NB4 (cell line): ENCODE results near the gene ZSWIM5.
"Not testable (repeated sequence)": the region's sequence is repeated elsewhere in the genome, so short reads cannot be mapped to it uniquely, and the experiment has no call there.

Experiments
- DNase-seq: peaks from one replicate; pipeline ENCODE4 v3.0.0; 2010; ENCODE audit warnings: low read depth
- H3K4me3 ChIP-seq: one replicate; pipeline ENCODE4 v1.5.1; 2011; ENCODE audit warnings: mild to moderate bottlenecking, low read depth, low read length, moderate library complexity
- CTCF ChIP-seq: IDR thresholded peaks from one replicate; pipeline ENCODE4 v1.5.1; 2012; ENCODE audit warnings: low read depth, low read length
- MAX ChIP-seq: IDR thresholded peaks from 2 replicates; pipeline ENCODE4 v1.6.1; 2011; ENCODE audit warnings: low read depth, low read length
- MYC ChIP-seq: IDR thresholded peaks from 2 replicates; pipeline ENCODE4 v1.6.1; 2011; ENCODE audit warnings: low read depth, low read length
- POLR2A ChIP-seq: IDR thresholded peaks from 2 replicates; pipeline ENCODE4 v1.6.1; 2011; ENCODE audit warnings: mild to moderate bottlenecking; ENCODE audit not compliant: insufficient read length; ENCODE audit errors: extremely low read depth

ZSWIM5 gene

GRCh38 chr1:45107782-45108181 lies 98.6 kb downstream of the ZSWIM5 start:
- no peak overlapping the region for H3K4me3 ChIP-seq
- no peak for DNase-seq
- TF ChIP-seq POLR2A, result no peak
- no peak for TF ChIP-seq MAX
- no peak for TF ChIP-seq MYC
- TF ChIP-seq CTCF, result no peak

GRCh38 chr1:45106864-45107263 lies 99.5 kb downstream of the ZSWIM5 start:
- H3K4me3 ChIP-seq, DNase-seq: not testable (repeated sequence)

GRCh38 chr1:45106156-45106545 lies 100.3 kb downstream of the ZSWIM5 start:
- not testable (repeated sequence) for DNase-seq, H3K4me3 ChIP-seq

- DNase-seq, H3K4me3 ChIP-seq: not testable (repeated sequence)
These were observed 100.8 kb downstream of the ZSWIM5 start for GRCh38 chr1:45105486-45106155.

- TF ChIP-seq CTCF (no peak), MAX (no peak), MYC (no peak), POLR2A (no peak)
- DNase-seq, result no peak
- no peak overlapping the region for H3K4me3 ChIP-seq
These were observed 102.9 kb downstream of the ZSWIM5 start for GRCh38 chr1:45103534-45103933.

- DNase-seq, result no peak
- H3K4me3 ChIP-seq, result no peak overlapping the region
- no peak for TF ChIP-seq POLR2A
- TF ChIP-seq MAX, result no peak
- TF ChIP-seq CTCF, result no peak
- no peak for TF ChIP-seq MYC
These were observed 104.5 kb downstream of the ZSWIM5 start for GRCh38 chr1:45101947-45102346.

GRCh38 chr1:45101528-45101927 lies 104.9 kb downstream of the ZSWIM5 start:
- H3K4me3 ChIP-seq, DNase-seq: not testable (repeated sequence)

- TF ChIP-seq MAX, result no peak
- no peak for TF ChIP-seq POLR2A
- TF ChIP-seq CTCF, result no peak
- no peak for TF ChIP-seq MYC
- H3K4me3 ChIP-seq, result no peak overlapping the region
- DNase-seq, result no peak
These were observed 108.5 kb downstream of the ZSWIM5 start for GRCh38 chr1:45097944-45098343.
